Measurements from ENCODE around the gene NSA2. TPM values are rescaled to one million over a fixed set of nuclear protein-coding genes. Genes with fewer than 3 reads are reported as not detected.

NSA2 gene
- total and polyA plus RNA-seq, 2 of the 13 experiments (the other 11 are each of a cell fraction or from before 2014, with no cell fraction given) = 33.0 to 101 TPM

GRCh38 chr5:74766849-74767578 is at the start of gene NSA2, which contains the start of gene GFM2 (continued):
- no peak; the same call in 1 of the 2 replicates for TF ChIP-seq ZNF674 (CRISPR knock-in tag; IDR thresholded peaks at IDR 0.05; ENCODE audit: low read depth)
- TF ChIP-seq ZNF24 (IDR thresholded peaks at IDR 0.05) = peak; percentile 67; the same call in 1 of the 2 replicates
- TF ChIP-seq DRAP1 (CRISPR knock-in tag; IDR thresholded peaks at IDR 0.05) = peak; percentile 87
- TF ChIP-seq ZNF12 (CRISPR knock-in tag; IDR thresholded peaks at IDR 0.05) = no peak
- peak; percentile 91; the same call in 1 of the 2 replicates for TF ChIP-seq ATF6 (CRISPR knock-in tag; conservative IDR thresholded peaks at IDR 0.05)
- TF ChIP-seq MLXIP (CRISPR knock-in tag; IDR thresholded peaks at IDR 0.05; ENCODE audit: borderline replicate concordance) = no peak
- peak; percentile 100 for TF ChIP-seq GABPB1 (CRISPR knock-in tag; IDR thresholded peaks at IDR 0.05)
- peak; percentile 79; the same call in 1 of the 2 replicates for TF ChIP-seq ZFP37 (CRISPR knock-in tag; IDR thresholded peaks at IDR 0.05; ENCODE audit: borderline replicate concordance)
- TF ChIP-seq ZFP1 (CRISPR knock-in tag; IDR thresholded peaks at IDR 0.05) = peak; percentile 81; the same call in 1 of the 2 replicates
- peak; percentile 82; the same call in 1 of the 2 replicates for TF ChIP-seq ZNF264 (CRISPR knock-in tag; IDR thresholded peaks at IDR 0.05)
- TF ChIP-seq FOXJ3 (CRISPR knock-in tag; IDR thresholded peaks at IDR 0.05; ENCODE audit: borderline replicate concordance) = peak; percentile 59; the same call in 1 of the 2 replicates
- no peak for TF ChIP-seq PLSCR1 (CRISPR knock-in tag; IDR thresholded peaks at IDR 0.05; ENCODE audit: borderline replicate concordance)
- TF ChIP-seq HNF4G (IDR thresholded peaks at IDR 0.05; ENCODE audit: borderline replicate concordance, low read depth, low read length) = no peak
- TF ChIP-seq HNF4G (CRISPR knock-in tag; IDR thresholded peaks at IDR 0.05; ENCODE audit: borderline replicate concordance, low read depth) = peak; percentile 73
- no peak for TF ChIP-seq ZNF296 (CRISPR knock-in tag; conservative IDR thresholded peaks at IDR 0.05)
- peak; percentile 88 for TF ChIP-seq CAMTA2 (CRISPR knock-in tag; IDR thresholded peaks at IDR 0.05; ENCODE audit: borderline replicate concordance)
- TF ChIP-seq ZBTB10 (CRISPR knock-in tag; IDR thresholded peaks at IDR 0.05; ENCODE audit: borderline replicate concordance) = no peak
- peak; percentile 78 for TF ChIP-seq RBFOX2 (IDR thresholded peaks at IDR 0.05; ENCODE audit: low read depth, low read length)
- peak; percentile 99 for TF ChIP-seq KAT8 (CRISPR knock-in tag; IDR thresholded peaks at IDR 0.05)
